ENCODE data around the gene GCKR.

The GCKR gene

DNA sequence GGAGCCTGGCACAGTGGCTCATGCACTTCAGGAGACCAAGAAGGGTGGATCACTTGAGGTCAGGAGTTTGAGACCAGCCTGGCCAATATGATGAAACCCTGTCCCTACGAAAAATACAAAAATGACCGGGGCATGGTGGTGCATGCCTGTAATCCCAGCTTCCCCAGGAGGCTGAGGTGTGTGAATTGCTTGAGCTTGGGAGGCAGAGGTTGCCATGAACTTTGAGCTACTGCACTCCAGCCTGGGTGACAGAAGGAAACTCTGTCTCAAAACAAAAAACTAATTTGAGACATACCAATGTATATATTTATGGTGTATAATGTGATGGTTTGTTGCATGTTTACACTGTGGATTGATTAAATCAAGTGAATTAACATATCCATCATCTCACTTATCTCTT, 64.4 kb downstream of the GCKR start:
- DNase-seq (ENCODE audit: low read depth in 1 of 2, low spot score in 1 of 2): no peak
- TF ChIP-seq JUND (IDR thresholded peaks at IDR 0.05; ENCODE audit: low read depth): no peak
- in situ Hi-C loops (cut with HindIII; ENCODE audit: low pct_unique_long_range_greater_than_20kb, low sequenced_read_pairs): no loop called here

DNA sequence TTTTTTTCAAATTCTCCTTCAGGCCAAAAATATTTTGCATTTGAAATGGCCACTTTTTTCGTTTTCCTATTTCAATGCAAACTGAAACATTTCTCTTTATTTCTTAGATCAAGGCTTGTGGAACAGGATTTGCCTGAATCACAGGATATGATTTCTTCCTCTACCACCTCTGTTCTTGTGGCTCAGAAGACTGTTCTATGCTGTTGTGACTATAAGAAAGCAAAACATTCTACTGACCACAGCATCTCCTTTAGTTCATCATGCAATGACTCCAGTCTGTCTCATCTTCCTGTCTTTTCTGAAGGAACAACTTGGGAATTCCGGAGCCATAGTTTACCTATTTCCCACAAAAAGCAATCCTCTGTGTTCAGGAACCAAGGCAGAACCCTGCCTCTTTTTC, 70.0 kb downstream of the GCKR start:
- DNase-seq (ENCODE audit: low read depth in 1 of 2, low spot score in 1 of 2): peak in 1 of 2 experiments; percentile 7
- in situ Hi-C loops (cut with HindIII; ENCODE audit: low pct_unique_long_range_greater_than_20kb, low sequenced_read_pairs): no loop called here
- TF ChIP-seq JUND (IDR thresholded peaks at IDR 0.05; ENCODE audit: low read depth): no peak

DNA sequence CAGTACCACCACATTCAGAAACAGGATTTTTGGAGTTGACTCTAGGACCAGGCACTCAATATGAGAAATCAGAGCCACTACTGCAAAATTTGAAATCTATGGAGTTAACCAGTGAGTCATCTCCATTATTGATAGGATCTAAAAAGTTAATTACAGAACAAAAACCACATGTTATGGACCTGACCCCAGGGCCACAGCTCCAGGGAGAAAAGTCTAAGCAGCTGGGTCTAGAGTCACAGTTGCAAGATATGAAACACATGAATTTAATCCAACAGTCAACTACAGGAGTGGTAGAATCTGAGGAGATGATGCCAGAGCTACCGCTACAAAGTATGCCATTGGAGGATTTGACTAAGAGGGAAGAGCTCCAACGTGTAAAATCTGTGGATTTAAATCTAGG, 72.8 kb downstream of the GCKR start:
- in situ Hi-C loops (cut with HindIII; ENCODE audit: low pct_unique_long_range_greater_than_20kb, low sequenced_read_pairs): no loop called here
- no peak for DNase-seq (ENCODE audit: low read depth in 1 of 2, low spot score in 1 of 2)
- TF ChIP-seq JUND (IDR thresholded peaks at IDR 0.05; ENCODE audit: low read depth): no peak

DNA sequence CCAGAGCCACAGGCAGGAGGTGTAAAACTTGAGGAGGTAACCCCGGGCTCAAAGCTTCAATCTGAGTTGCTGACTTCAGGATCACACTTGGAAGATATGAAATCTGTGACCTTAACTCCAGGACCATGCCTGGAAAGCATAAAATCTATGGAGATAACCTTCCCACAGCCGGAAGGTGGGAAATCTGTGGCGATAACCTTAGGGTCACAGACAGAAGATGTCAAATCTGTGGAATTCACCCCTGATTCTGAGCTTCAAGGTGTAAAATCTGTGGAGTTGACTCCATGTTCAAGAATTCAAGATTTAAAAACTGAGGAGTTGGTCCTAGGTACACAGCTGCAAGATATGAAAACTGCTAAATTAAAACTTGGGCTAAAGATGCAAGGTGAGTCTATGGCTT, 74.6 kb downstream of the GCKR start:
- no peak for TF ChIP-seq JUND (IDR thresholded peaks at IDR 0.05; ENCODE audit: low read depth)
- in situ Hi-C loops (cut with HindIII; ENCODE audit: low pct_unique_long_range_greater_than_20kb, low sequenced_read_pairs): no loop called here
- no peak for DNase-seq (ENCODE audit: low read depth in 1 of 2, low spot score in 1 of 2)

DNA sequence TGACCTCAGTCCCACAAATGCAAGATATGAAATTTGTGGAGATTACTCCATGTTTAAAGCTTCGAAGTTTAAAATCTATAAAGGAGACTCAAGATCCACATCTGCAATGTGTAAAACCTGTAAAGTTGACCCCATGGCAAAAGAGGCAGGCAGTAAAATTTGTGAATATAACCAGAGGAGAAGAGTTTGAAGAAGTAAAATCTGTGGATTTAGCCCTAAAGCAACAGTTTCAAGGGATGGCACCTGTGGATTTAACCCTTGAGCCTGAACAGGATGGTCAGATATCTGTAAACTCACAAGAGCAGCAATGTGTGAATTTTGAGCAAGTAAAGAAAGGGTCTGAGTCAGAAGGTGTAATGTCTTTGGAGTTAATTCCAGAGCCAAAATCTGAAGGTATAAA, 75.0 kb downstream of the GCKR start:
- in situ Hi-C loops (cut with HindIII; ENCODE audit: low pct_unique_long_range_greater_than_20kb, low sequenced_read_pairs): no loop called here
- no peak for DNase-seq (ENCODE audit: low read depth in 1 of 2, low spot score in 1 of 2)
- TF ChIP-seq JUND (IDR thresholded peaks at IDR 0.05; ENCODE audit: low read depth): no peak

DNA sequence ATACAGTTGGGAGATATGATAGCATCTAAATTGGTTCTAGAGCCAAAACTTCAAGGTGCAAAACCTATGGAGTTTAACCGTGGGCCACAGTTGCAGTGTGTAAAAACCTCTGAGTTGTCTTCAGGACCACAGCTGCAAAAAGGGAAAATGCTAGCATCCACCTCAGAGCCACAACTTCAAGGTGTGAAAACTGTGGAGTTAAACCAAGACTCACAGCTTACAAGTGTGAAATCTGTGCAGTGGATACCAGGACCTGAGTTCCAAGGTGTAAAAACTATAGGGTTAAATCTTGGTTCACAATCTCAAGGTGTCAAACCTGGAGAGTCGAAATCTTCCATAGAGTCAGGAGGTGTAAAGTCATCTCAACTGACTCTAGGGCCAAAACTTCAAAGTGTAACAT, 75.8 kb downstream of the GCKR start:
- DNase-seq (ENCODE audit: low read depth in 1 of 2, low spot score in 1 of 2): no peak
- TF ChIP-seq JUND (IDR thresholded peaks at IDR 0.05; ENCODE audit: low read depth): no peak
- in situ Hi-C loops (cut with HindIII; ENCODE audit: low pct_unique_long_range_greater_than_20kb, low sequenced_read_pairs): no loop called here

DNA sequence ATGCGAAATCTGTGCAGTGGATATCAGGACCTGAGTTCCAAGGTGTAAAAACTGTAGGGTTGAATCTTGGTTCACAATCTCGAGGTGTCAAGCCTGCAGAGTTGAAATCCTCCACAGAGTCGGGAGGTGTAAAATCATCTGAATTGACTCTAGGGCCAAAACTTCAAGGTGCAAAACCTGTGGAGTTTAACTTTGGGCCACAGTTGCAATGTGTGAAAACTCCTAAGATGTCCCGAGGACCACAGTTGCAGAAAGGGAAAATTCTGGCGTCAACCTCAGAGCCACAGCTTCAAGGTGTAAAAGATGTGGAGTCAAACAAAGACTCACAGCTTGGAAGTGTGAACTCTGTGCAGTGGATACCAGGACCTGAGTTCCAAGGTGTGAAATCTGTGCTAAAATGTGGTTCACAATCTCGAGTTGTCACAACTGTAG, 76.4 kb downstream of the GCKR start:
- in situ Hi-C loops (cut with HindIII; ENCODE audit: low pct_unique_long_range_greater_than_20kb, low sequenced_read_pairs): no loop called here
- no peak for TF ChIP-seq JUND (IDR thresholded peaks at IDR 0.05; ENCODE audit: low read depth)
- DNase-seq (ENCODE audit: low read depth in 1 of 2, low spot score in 1 of 2): no peak

Data from T47D (cell line).